GM19025 (cell line): ENCODE results near the gene HYDIN.
"Not testable (repeated sequence)": the region's sequence is repeated elsewhere in the genome, so short reads cannot be mapped to it uniquely, and the experiment has no call there.

Experiments used
- ATAC-seq: cut with Tn5 transposase; IDR thresholded peaks from one replicate; pipeline ENCODE4 v1.9.1; 2021; ENCODE audit warnings: mild to moderate bottlenecking, low read depth, moderate library complexity; ENCODE audit not compliant: unreplicated experiment

The HYDIN gene

GRCh38 chr16:71226229-71227141 lies 4.0 kb downstream of the HYDIN start:
- no peak for ATAC-seq

- no peak for ATAC-seq
Observed at GRCh38 chr16:71225145-71225544, 5.4 kb downstream of the HYDIN start.

GRCh38 chr16:71218306-71218963 lies 12.1 kb downstream of the HYDIN start:
- ATAC-seq: no peak

GRCh38 chr16:71217506-71217905 lies 13.0 kb downstream of the HYDIN start:
- ATAC-seq: no peak

GRCh38 chr16:71216714-71217113 lies 13.8 kb downstream of the HYDIN start:
- ATAC-seq: no peak

GRCh38 chr16:71214746-71215381 lies 15.7 kb downstream of the HYDIN start:
- ATAC-seq: no peak

GRCh38 chr16:71205482-71206131 lies 24.9 kb downstream of the HYDIN start:
- ATAC-seq: no peak

- ATAC-seq: no peak
Observed at GRCh38 chr16:71203631-71204030, 26.9 kb downstream of the HYDIN start.

- no peak for ATAC-seq
Observed at GRCh38 chr16:71201556-71201955, 29.0 kb downstream of the HYDIN start.

- ATAC-seq: no peak
Observed at GRCh38 chr16:71201054-71201453, 29.5 kb downstream of the HYDIN start.

- ATAC-seq: no peak
Observed at GRCh38 chr16:71198408-71198807, 32.1 kb downstream of the HYDIN start.

- ATAC-seq: no peak
Observed at GRCh38 chr16:71192387-71192786, 38.1 kb downstream of the HYDIN start.

- no peak for ATAC-seq
Observed at GRCh38 chr16:71188956-71189712, 41.4 kb downstream of the HYDIN start.

- ATAC-seq: no peak
Observed at GRCh38 chr16:71185347-71185746, 45.2 kb downstream of the HYDIN start.

- ATAC-seq: no peak
Observed at GRCh38 chr16:71179569-71179968, 51.0 kb downstream of the HYDIN start.

- no peak for ATAC-seq
Observed at GRCh38 chr16:71172481-71173207, 57.9 kb downstream of the HYDIN start.

- not testable (repeated sequence) for ATAC-seq
Observed at GRCh38 chr16:71161007-71161406, 69.5 kb downstream of the HYDIN start.

- ATAC-seq: not testable (repeated sequence)
Observed at GRCh38 chr16:71157278-71157677, 73.2 kb downstream of the HYDIN start.

- ATAC-seq: not testable (repeated sequence)
Observed at GRCh38 chr16:71153329-71153728, 77.2 kb downstream of the HYDIN start.
